HG03558 (cell line): ENCODE results near the gene ACAT2.
"Not testable (repeated sequence)": the region's sequence is repeated elsewhere in the genome, so short reads cannot be mapped to it uniquely, and the experiment has no call there.

Source experiments
- ATAC-seq: cut with Tn5 transposase; IDR thresholded peaks from one replicate; pipeline ENCODE4 v1.9.1; 2021; ENCODE audit warnings: moderate number of reproducible peaks; ENCODE audit not compliant: unreplicated experiment; ENCODE audit errors: extremely low read depth

The ACAT2 gene

DNA sequence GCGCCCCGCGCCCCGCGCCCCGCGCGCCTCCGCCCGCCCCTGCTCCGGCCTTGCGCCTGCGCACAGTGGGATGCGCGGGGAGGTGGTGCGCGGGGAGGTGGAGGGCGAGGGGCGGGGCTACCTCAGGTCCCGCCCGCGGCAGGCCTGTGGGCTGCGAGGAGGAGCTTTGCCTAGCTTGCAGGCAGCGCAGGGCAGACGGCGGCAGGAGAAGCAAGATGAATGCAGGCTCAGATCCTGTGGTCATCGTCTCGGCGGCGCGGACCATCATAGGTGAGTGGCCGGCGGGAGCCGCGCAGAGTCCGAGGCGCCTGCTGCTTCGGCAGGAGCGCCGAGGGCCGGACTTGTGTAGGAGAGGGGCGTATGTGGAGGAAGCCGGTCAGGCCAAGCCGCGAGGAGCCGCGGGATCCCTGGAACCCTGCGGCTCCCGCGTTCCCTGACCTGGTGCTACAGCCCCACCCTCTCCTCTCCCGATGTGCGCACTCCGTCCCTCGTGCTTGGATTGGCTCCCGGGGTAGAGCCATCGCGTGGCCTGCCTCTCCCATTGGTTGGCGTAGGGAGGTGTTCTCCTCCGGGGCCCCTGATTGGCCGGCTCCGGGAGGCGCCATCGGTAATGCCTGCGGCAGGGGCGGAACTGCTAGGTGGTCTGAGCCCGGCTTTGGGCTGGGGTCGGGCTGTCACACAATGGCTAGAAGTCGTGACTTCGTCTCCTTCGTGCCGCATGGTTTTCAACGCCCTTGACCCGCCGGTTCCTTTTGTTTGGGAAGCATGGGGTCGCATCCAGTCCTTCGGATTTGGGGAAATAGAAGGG, at the start of gene ACAT2:
ACAT2 (plus strand) TSS at position 173 of the 808 bp plus-strand sequence; CDS start at position 216, 43 bp downstream.
- peak; percentile 95 for ATAC-seq

DNA sequence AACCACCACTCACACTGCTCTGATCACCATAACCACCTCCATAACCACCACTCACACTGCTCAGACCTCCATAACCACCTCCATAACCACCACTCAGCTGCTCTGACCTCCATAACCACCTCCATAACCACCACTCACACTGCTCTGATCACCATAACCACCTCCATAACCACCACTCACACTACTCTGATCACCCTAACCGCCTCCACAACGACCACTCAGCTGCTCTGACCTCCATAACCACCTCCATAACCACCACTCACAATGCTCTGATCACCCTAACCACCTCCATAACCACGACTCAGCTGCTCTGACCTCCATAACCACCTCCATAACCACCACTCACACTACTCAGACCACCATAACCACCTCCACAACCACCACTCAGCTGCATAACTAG, 49.5 kb upstream of the ACAT2 start:
- not testable (repeated sequence) for ATAC-seq

DNA sequence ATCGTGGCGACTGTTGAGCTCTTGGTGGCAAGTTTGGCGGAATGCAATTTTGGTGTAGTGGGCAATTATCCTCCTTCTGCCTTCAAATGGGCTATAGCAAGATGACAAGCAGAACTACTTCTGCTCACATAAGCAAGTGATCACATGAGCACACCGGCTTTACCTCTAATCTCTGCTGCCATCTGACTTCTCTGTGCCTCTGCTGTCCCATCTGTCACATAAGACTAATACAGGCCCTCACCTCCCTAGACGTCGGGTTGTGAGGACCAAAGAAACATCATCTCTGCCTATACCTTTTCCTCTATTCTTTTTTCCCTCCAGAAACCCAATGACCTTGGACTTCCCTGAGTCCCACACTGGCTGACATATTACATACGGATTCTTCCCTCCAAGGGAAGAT, 47.9 kb upstream of the ACAT2 start:
- no peak for ATAC-seq

DNA sequence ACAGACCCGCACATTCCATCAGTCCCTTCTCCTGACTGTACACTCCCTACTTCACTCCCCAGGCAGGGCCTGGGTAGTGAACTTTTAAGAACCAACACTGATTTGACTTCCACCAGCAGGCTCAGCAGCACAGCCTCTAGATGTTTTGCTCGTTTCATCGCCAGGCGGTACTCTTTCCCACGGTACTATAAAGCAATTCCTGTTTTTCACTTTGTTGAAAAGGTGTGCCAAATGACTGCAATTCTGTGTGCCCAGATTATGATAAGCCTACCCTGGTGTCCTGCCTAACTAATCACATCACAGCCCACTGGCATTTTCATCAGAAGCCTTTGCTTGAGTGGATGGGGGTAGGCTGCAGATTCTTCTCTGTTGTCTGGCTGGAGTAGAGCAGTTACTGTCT, 47.4 kb upstream of the ACAT2 start:
- no peak for ATAC-seq

DNA sequence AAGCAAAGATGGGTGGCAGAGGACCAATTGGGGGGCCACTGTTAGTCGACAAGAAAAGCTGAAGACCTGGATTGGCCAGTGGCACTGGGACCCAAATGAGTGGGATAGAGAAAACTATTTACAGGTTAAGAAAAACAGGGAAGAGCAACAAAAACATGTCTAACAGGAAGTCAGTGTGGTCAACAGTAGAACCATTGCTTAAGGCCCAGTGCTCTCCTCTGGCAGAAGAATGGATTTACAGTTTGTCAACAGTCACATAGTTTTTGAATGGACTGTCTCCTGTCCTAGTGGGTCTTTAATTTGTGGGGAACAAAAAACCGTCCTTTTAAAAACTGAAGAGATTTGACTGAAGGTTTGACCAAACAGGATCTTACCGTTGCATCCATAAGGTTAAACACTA, 46.7 kb upstream of the ACAT2 start:
- ATAC-seq = no peak

DNA sequence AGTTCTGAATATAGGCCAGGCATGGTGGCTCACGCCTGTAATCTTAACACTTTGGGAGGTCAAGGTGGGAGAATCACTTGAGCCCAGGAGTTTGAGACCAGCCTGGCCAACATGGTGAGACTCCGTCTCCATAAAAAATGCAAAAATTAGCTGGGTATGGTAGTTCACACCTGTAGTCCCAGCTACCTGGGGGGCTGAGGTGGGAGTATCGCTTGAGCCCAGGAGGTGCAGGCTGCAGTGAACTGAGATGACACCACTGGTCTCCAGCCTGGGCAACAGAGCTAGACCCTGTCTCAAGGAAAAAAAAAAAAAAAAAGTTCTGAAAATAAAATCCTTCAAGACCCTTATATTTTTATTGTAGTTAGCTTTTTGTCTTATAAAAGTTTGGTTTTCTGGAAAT, 46.2 kb upstream of the ACAT2 start:
- ATAC-seq = no peak

DNA sequence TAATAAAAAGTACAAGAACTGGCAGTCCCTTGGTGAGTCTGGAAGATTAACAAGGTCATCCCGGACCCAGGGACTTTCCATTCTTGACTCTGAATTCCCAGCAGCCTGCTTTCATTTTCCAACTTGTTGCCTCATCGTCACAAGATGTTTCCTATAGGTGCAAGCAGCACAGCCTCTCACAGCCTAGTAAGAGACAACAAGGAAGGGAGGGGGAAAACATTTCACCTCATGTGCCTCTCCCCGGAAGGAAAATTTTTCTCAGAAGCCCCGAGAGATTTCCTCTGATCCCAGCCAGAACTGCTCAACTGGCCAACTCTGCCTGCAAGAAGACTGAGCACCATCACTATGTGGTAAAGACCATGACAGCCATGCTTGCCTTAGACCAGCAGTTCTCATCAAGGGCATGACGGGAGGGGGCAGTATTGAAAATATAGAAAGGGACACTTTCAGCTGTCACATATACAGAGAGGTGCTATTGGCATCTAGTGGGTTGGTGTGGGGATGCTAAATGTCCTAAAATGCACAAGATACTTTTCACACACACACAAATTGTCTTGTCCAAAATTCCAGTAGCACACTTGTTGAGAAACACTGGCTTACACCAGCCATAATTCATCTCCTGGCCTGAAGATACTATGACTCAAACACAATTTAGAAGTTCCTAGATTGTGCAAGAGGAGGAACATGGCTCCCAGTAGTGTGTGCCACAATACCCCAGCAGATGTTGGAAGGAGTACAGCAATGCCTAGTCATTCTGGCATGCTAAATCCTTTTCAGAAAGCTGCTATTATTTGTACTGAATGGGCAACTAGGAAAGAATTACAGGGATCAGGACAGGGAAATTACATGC, 45.4 kb upstream of the ACAT2 start:
- no peak for ATAC-seq

DNA sequence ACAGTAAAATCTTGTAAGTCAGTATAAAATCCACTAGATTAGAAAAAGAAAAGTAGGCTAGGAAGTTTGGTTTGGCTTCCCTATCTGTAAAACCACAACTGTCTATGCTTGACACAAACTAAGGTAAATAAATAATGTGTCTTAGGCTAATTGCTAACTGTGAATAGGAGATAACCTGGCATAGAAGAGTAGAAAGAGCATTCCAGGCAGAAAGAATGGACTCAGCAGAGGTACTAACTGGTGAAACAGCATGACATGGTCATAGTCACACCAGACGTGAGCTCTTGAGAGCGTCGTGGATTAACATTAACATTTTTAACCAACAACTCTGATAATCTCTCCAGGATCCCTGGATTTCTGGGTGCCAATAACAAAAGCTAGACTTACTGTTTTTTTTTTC, 43.2 kb upstream of the ACAT2 start:
- no peak for ATAC-seq

DNA sequence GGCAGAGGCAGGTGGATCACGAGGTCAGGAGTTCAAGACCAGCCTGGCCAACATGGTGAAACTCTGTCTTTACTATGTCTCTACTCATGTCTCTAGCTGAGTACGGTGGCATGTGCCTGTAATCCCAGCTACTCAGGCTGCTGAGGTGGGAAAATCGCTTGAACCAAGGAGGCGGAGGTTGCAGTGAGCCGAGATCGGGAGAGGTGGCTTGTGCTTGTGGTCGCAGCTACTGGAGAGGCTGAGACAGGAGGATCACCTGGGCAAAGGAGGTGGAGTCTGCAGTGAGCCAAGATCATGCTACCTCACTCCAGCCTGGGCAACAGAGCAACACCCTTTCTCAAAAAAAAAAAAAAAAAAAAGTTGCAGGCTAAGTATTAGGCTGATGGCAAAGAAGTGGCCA, 42.6 kb upstream of the ACAT2 start:
- ATAC-seq = no peak

DNA sequence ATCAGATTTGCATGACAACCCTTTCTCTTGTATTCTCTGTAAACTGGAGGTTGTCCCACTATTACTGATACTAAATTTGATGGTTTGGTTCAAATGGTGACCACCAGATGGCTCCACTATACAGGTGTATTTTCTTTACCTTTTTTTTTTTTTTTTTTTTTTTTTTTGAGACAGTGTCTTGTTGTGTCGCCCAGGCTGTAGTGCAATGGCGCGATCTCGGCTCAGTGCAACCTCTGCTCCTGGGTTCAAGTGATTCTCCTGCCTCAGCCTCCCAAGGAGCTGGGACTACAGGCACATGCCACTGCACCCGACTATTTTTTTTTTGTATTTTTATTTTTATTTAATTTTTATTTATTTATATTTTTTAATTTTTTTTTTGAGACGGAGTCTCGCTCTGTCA, 41.1 kb upstream of the ACAT2 start:
- ATAC-seq = no peak

DNA sequence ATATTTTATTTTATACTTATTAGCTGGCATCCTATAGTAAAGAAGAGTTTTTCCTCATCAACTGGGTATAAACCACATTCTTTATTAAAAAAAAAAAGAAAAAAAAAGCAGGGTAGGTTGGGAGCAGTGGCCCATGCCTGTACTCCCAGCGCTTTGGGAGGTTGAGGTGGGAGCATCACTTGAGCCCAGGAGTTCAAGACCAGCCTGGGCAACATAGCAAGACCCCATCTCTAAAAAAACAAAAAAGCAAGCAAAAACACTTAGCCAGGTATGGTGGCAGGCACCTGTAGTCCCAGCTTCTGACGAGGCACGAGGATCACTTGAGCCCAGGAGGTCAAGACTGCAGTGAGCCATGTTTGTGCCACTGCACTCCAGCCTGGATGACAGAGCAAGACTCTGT, 39.9 kb upstream of the ACAT2 start:
- not testable (repeated sequence) for ATAC-seq

DNA sequence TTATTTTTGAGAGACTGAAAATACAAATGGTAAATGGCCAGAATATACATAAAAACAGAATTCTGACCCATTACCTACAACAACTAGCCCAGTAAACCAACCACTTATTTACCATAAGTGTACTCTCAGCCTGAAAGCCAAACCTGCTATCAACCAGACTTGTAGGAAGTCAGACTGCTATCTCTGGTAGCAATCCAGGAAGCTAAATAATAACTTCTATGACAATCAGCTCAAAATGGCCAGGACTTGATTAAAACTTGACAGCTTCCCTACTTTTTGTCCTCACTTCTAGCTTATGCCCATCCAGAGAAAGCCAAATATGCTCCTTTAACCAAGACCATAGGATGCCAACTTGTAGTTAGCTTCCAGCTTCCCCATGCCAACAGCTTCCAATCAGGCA, 39.2 kb upstream of the ACAT2 start:
- no peak for ATAC-seq

DNA sequence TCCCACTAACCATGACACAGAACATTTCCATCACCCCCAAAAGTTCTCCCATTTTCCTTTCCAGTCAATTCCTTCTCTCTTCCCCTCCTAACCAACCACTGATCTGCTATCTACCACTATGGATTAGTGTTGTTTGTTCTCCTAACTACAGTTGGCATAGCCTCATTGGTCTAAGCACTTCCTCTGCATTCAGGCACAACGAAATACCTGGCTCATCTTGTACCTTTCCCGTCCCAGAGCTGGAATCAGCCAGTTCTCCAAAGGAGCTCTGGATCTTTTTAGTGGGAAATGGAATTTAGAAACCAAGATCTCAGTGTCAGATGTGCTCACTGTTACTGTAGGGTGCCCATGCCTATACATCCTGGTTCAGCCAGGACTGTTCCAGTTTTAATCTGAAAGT, 38.6 kb upstream of the ACAT2 start:
- no peak for ATAC-seq

DNA sequence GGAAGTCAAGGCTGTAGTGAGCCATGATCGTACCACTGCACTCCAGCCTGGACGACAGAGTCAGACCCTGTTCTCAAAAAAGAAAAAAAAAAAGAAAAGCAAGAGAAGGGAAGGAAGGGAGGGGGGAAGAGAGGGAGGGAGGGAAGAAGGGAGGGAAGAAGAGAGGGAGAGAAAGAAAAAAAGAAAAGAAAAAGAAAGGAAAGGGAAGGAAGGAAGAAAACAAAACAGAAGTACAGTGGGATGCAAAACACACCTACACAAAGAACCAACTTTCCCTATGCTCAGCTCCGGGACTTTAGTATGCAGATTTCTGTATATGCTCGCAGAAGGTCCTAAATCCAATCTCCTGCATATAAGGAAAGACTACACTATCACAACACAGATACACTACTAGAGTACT, 37.1 kb upstream of the ACAT2 start:
- no peak for ATAC-seq

DNA sequence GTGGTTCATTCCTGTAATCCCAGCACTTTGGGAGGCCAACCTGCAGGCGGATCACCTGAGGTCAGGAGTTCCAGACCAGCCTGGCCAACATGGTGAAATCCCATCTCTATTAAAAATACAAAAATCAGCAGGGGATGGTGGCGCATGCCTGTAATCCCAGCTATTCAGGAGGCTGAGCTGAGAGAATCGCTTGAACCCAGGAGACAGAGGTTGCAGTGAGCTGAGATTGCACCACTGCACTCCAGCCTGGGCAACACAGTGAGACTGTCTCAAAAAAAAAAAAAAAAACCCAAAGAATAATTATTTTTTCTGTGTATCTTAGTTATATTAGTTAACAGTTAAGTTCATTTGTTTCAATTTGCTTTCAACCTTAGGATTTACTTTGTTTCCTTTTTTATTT, 36.6 kb upstream of the ACAT2 start:
- ATAC-seq = not testable (repeated sequence)

DNA sequence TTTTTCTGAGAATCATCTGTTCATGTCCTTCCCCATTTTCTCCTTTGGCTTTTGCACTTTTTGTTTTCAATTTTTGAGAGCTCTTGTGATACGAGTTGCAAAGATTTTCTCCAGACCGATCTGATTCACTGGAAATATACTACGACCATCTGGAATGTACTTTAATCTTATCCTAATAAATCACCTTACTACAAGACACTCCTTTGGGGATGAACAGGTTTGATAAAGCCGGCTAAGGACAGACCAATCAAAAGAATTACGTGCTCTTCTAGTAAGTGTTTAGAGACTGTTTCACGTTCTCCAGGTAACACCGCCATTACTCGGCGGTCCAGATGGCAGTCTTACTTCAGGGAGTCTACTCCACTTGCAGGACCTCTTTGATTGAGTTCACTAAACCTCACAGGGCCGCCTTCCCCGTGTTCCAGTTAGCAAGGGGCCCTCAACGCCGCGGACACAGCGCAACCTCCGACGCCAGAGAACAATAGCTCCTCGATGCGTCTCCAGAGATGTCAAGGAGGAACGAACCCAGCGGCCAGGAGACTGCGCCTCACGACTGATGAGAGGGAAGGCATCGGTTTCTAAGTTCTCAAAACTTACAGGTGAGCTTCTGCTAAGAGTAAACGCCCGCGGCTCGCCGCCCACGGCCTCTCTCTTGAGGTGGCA, 35.5 kb upstream of the ACAT2 start:
- no peak for ATAC-seq

DNA sequence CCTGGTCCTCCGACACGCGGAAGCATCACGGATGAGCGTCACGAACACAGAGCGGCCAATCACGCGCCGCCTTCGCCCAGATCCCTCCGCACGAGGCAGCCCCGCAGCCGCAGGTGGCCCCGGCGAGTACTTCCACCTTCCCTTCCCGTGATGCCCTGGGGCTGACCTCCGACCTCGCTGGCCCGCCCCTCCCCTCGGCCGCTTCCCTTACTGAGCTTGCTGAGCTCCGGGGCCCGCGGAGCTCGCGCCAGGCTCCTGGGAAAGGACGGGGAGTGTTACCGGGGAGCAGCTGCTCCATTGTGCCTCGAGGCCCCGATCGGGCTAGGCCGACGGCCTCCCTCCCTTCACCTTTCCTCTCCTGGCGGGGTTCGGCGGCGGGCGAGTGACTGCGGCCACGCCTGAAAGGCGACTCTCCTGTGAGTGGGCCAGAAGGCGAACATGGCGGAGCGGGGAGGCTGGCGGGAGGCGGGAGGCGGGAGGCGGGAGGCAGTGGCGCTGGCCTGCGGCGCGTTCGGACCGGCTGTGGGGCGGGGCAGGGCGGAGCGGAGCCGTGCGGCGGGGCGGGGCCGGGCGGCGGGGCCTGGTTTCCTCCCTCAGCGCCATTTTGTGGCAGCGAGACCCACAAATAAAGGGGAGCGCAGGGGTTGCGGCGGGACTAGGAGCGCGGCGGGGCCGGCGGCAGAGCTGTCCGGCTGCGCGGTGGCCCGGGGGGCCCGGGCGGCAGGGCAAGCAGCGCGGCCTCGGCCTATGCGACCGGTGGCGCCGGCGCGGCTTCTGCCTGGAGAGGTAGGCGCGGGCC, 34.7 kb upstream of the ACAT2 start, which contains the start of gene WTAP:
WTAP (plus strand) TSS at position 589 of the 799 bp plus-strand sequence. CDS start 8,760 bp downstream, outside the sequence.
- peak; percentile 59 for ATAC-seq

DNA sequence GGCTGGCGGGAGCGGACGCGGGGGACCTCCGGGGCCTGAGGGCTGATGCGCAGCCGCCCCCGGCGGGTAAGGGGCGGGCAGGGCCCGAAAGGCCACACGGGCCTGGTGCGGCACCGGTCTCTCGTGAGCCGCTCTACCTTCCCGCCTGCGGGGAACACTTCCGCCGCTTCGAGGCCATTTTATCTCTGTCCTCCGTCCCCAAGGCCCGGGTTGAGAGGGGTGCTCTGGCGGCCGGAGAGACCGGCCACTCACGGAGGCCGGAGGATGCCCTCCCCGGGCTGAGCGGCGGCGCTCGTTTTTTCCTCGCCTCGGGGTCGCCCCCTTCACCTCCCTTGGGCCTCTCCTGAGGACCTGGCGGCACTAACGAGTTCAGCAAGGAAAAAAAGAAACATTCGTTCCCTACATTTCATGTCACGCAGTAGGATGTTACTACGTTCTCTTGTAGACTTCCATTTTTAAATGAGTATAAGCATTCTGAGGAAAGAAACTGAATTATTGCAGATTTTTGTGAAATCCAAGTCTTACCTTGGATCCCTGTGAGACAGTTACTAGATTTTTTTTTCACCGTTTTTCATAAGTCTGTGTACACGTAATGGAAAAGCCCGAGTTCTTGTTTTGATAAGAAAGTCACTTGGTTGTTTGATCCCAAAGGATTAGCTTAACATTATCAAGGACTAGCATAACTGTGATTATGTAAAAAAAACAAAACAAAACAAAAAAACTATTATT, 34.0 kb upstream of the ACAT2 start:
- ATAC-seq = peak; percentile 15

DNA sequence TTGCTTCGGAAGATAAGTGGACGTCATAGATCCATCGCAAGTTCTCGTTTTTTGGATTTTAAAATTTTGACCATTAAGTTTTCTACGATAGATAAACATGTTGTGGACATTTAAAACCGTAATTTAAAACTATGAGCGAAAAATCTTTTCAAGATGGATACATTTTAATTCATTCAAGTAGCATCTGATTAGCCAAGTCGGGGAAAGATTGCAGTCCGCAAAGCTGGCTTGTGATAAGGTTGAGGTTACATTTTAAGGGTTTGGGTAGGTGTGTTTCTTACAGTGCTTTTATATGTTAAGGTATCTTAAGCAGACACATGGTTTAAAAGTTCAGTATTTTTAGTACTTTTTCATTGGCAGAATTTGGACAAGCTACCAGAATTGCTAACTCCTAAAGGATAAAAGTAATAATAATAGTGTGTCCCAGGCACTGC, 33.3 kb upstream of the ACAT2 start:
- no peak for ATAC-seq
